H1 (cell line): ENCODE measurements around the gene DPPA5. TPM values are rescaled to one million over a fixed set of nuclear protein-coding genes. Genes with fewer than 3 reads are reported as not detected.

Source experiments
- CTCF ChIA-PET: fragments of 300-600 bp; sonication (Branson Sonifier 250); formaldehyde crosslinking; loops from one replicate; lab custom pipeline; 2021; ENCODE audit not compliant: partially characterized antibody; lab: Charles Lee
- POLR2A ChIA-PET: fragments of 300-600 bp; sonication (Branson Sonifier 250); formaldehyde crosslinking; loops from one replicate; lab custom pipeline; 2021; ENCODE audit warnings: inconsistent platforms; ENCODE audit not compliant: partially characterized antibody; lab: Charles Lee
- DNase-seq, 2 experiments: peaks; one replicate each; pipeline versions ENCODE4 v3.0.0 to v3.0.0-alpha.2; 2010 to 2022; ENCODE audit warnings: low spot score in 2 of 2, low read depth in 1 of 2, mixed read lengths in 1 of 2
- FAIRE-seq: peaks from 2 replicates; lab custom pipeline; 2011; peaks lifted over from hg19 to GRCh38; lab: Jason Lieb, UNC
- H2AFZ ChIP-seq: 2 replicates; pipeline ENCODE4 v1.8.1; 2012; ENCODE audit warnings: low read length, inconsistent platforms
- H2AK5ac ChIP-seq: 2 replicates; pipeline ENCODE4 v1.6.1; 2013; ENCODE audit warnings: low read depth, low read length
- H2BK120ac ChIP-seq: replicated peaks from 2 replicates; pipeline ENCODE3; 2013; ENCODE audit warnings: low read depth, low read length, inconsistent platforms
- H2BK12ac ChIP-seq: 2 replicates; pipeline ENCODE4 v1.6.1; 2013; ENCODE audit warnings: low read depth, low read length
- H2BK15ac ChIP-seq: 2 replicates; pipeline ENCODE4 v1.6.1; 2013; ENCODE audit warnings: low read length
- H2BK20ac ChIP-seq: 2 replicates; pipeline ENCODE4 v1.6.1; 2013; ENCODE audit warnings: low read length
- H2BK5ac ChIP-seq: 2 replicates; pipeline ENCODE4 v1.6.1; 2013; ENCODE audit warnings: low read depth, low read length
- H3K14ac ChIP-seq: 2 replicates; pipeline ENCODE4 v1.6.1; 2013; ENCODE audit warnings: inconsistent platforms; ENCODE audit not compliant: insufficient read length
- H3K18ac ChIP-seq: 2 replicates; pipeline ENCODE4 v1.6.1; 2013; ENCODE audit warnings: low read length; ENCODE audit errors: extremely low read depth
- H3K23ac ChIP-seq: 2 replicates; pipeline ENCODE4 v1.6.1; 2013; ENCODE audit warnings: inconsistent platforms; ENCODE audit not compliant: insufficient read length
- H3K23me2 ChIP-seq: 2 replicates; pipeline ENCODE4 v1.6.1; 2013; ENCODE audit warnings: low read depth, low read length
- H3K27ac ChIP-seq: 2 replicates; pipeline ENCODE4 v1.6.1; 2011; ENCODE audit warnings: low read depth, low read length, inconsistent platforms
- H3K27me3 ChIP-seq, 4 experiments: replicated peaks in 1 of 4; 1 replicate in 1 of 4; 2 replicates in 3 of 4; pipeline versions ENCODE4 v1.6.1 to v1.8.1; 2011 to 2013; ENCODE audit warnings: low read length in 3 of 4, mild to moderate bottlenecking in 3 of 4, inconsistent platforms in 2 of 4, mixed read lengths in 2 of 4, moderate library complexity in 1 of 4; ENCODE audit not compliant: control insufficient read depth in 3 of 4, insufficient read depth in 3 of 4; ENCODE audit errors: extremely low read depth in 1 of 4
- H3K36me3 ChIP-seq, 4 experiments: 2 replicates each; pipeline versions ENCODE4 v1.6.1 to v1.8.1; 2011 to 2013; ENCODE audit warnings: mild to moderate bottlenecking in 4 of 4, low read length in 3 of 4, moderate library complexity in 2 of 4, control low read depth in 1 of 4, inconsistent platforms in 1 of 4; ENCODE audit not compliant: insufficient read depth in 4 of 4, control insufficient read depth in 2 of 4
- H3K4ac ChIP-seq: replicated peaks from 2 replicates; pipeline ENCODE3; 2013; ENCODE audit warnings: low read length, low read depth, mixed read lengths, inconsistent platforms; ENCODE audit not compliant: insufficient read length
- H3K4me1 ChIP-seq, 4 experiments: replicated peaks in 1 of 4; 1 replicate in 1 of 4; 2 replicates in 3 of 4; pipeline versions ENCODE4 v1.6.1 to v1.8.1; 2011 to 2013; ENCODE audit warnings: low read length in 3 of 4, inconsistent platforms in 2 of 4, mixed read lengths in 1 of 4; ENCODE audit not compliant: insufficient read depth in 4 of 4, control insufficient read depth in 3 of 4
- H3K4me2 ChIP-seq, 2 experiments: 2 replicates each; pipeline versions ENCODE4 v1.6.1 to v1.8.1; 2011 to 2013; ENCODE audit warnings: low read depth in 2 of 2, low read length in 2 of 2, control low read depth in 1 of 2, inconsistent platforms in 1 of 2, mild to moderate bottlenecking in 1 of 2; ENCODE audit not compliant: insufficient read depth in 1 of 2
- H3K4me3 ChIP-seq, 4 experiments: fragments of 200-600, 300-600 bp in 1 of 4; sonication (generic), shearing (Covaris generic), sonication (Bioruptor Twin) in 1 of 4; 2 replicates each; pipeline versions ENCODE4 v1.5.1 to v1.8.1; 2011 to 2016; ENCODE audit warnings: low read length in 4 of 4, low read depth in 3 of 4, control low read depth in 2 of 4, inconsistent platforms in 2 of 4, mild to moderate bottlenecking in 2 of 4, mixed read lengths in 1 of 4, moderate library complexity in 1 of 4; ENCODE audit not compliant: insufficient read depth in 2 of 4; ENCODE audit errors: extremely low read depth in 1 of 4
- H3K56ac ChIP-seq: replicated peaks from 2 replicates; pipeline ENCODE3; 2013; ENCODE audit warnings: low read depth, mild to moderate bottlenecking, mixed read lengths, low read length, inconsistent platforms; ENCODE audit not compliant: insufficient read length
- H3K79me1 ChIP-seq: 2 replicates; pipeline ENCODE4 v1.6.1; 2013; ENCODE audit warnings: low read depth, low read length, control low read depth
- H3K79me2 ChIP-seq, 2 experiments: 2 replicates each; pipeline versions ENCODE4 v1.6.1 to v1.8.1; 2012 to 2013; ENCODE audit warnings: low read length in 2 of 2, mild to moderate bottlenecking in 2 of 2, inconsistent platforms in 1 of 2; ENCODE audit not compliant: insufficient read depth in 2 of 2, control insufficient read depth in 1 of 2
- H3K9ac ChIP-seq, 4 experiments: replicated peaks in 1 of 4; 1 replicate in 1 of 4; 2 replicates in 3 of 4; pipeline versions ENCODE4 v1.6.1 to v1.8.1; 2011 to 2013; ENCODE audit warnings: low read depth in 3 of 4, low read length in 3 of 4, control low read depth in 2 of 4, mild to moderate bottlenecking in 2 of 4, moderate library complexity in 2 of 4, inconsistent platforms in 1 of 4; ENCODE audit errors: extremely low read depth in 1 of 4
- H3K9me3 ChIP-seq, 2 experiments: 2 replicates each; pipeline versions ENCODE4 v1.6.1 to v1.8.1; 2012 to 2013; ENCODE audit warnings: mild to moderate bottlenecking in 2 of 2, moderate library complexity in 2 of 2, control low read depth in 1 of 2, inconsistent platforms in 1 of 2, low read depth in 1 of 2, low read length in 1 of 2, mixed read lengths in 1 of 2; ENCODE audit not compliant: insufficient read depth in 2 of 2
- H4K20me1 ChIP-seq, 2 experiments: replicated peaks in 1 of 2; 2 replicates each; pipeline versions ENCODE3 to v1.8.1; 2011 to 2013; ENCODE audit warnings: inconsistent platforms in 2 of 2, low read length in 2 of 2, mild to moderate bottlenecking in 1 of 2; ENCODE audit not compliant: insufficient read depth in 2 of 2, control insufficient read depth in 1 of 2
- H4K5ac ChIP-seq: 2 replicates; pipeline ENCODE4 v1.6.1; 2013; ENCODE audit warnings: low read length, low read depth, mixed read lengths, inconsistent platforms; ENCODE audit not compliant: insufficient read length
- H4K8ac ChIP-seq: 2 replicates; pipeline ENCODE4 v1.8.0; 2013; ENCODE audit warnings: mild to moderate bottlenecking, moderate library complexity, low read length, inconsistent platforms; ENCODE audit not compliant: insufficient read depth; ENCODE audit errors: extremely low read depth
- H4K91ac ChIP-seq: replicated peaks from 2 replicates; pipeline ENCODE3; 2013; ENCODE audit warnings: low read length, mixed read lengths, inconsistent platforms; ENCODE audit not compliant: insufficient read length
- BRCA1 ChIP-seq: IDR thresholded peaks from 2 replicates; pipeline ENCODE4 v1.6.1; 2012; ENCODE audit warnings: low read depth, low read length, improper control_type of control experiment
- CEBPB ChIP-seq: IDR thresholded peaks from 2 replicates; pipeline ENCODE4 v1.6.1; 2012; ENCODE audit warnings: low read depth, low read length
- EZH2 ChIP-seq: fragments of 200-600 bp; sonication (generic); IDR thresholded peaks from 2 replicates; pipeline ENCODE4 v1.7.1; 2012; ENCODE audit warnings: low read depth, mild to moderate bottlenecking, moderate library complexity, low read length, inconsistent platforms; ENCODE audit not compliant: severe bottlenecking
- KDM4A ChIP-seq: IDR thresholded peaks from one replicate; pipeline ENCODE4 v1.7.1; 2012; ENCODE audit warnings: low read depth, mild to moderate bottlenecking, moderate library complexity, low read length, inconsistent platforms; ENCODE audit not compliant: severe bottlenecking
- MAFK ChIP-seq: IDR thresholded peaks from 2 replicates; pipeline ENCODE4 v1.6.1; 2012; ENCODE audit warnings: low read depth, mild to moderate bottlenecking, improper control_type of control experiment, low read length
- PHF8 ChIP-seq: fragments of 200-600 bp; sonication (generic); conservative IDR thresholded peaks from 2 replicates; pipeline ENCODE4 v1.7.1; 2012; ENCODE audit warnings: low read depth, mild to moderate bottlenecking, inconsistent platforms, low read length, moderate library complexity
- SP1 ChIP-seq: IDR thresholded peaks from 2 replicates; pipeline ENCODE4 v1.6.1; 2011; ENCODE audit warnings: low read depth, low read length
- SRF ChIP-seq: IDR thresholded peaks from 2 replicates; pipeline ENCODE4 v1.6.1; 2011; ENCODE audit warnings: mild to moderate bottlenecking, low read depth, low read length, moderate library complexity
- TBP ChIP-seq: IDR thresholded peaks from 2 replicates; pipeline ENCODE4 v1.6.1; 2011; ENCODE audit warnings: low read depth, low read length, improper control_type of control experiment
- TEAD4 ChIP-seq: IDR thresholded peaks from 2 replicates; pipeline ENCODE4 v1.6.1; 2012; ENCODE audit warnings: low read depth, low read length, inconsistent platforms, mixed read lengths
- ZNF274 ChIP-seq: IDR thresholded peaks from 2 replicates; pipeline ENCODE4 v1.7.0; 2012; ENCODE audit warnings: low read length, borderline replicate concordance; ENCODE audit errors: extremely low read depth
- WGBS, 2 experiments: shearing (Covaris generic) in 1 of 2; methylation state at CpG; one replicate each; pipeline versions ENCODE4 v1.1.6 to v1.1.7; 2013 to 2015; ENCODE audit warnings: low lambda C conversion rate in 2 of 2, mixed read lengths in 2 of 2, inconsistent platforms in 1 of 2, low coverage in 1 of 2, missing lambda C conversion rate in 1 of 2; ENCODE audit not compliant: insufficient replicate concordance in 2 of 2, insufficient coverage in 1 of 2, insufficient read length in 1 of 2; ENCODE audit errors: extremely low coverage in 1 of 2, missing lambda C conversion rate in 1 of 2; 5-methylcytosine and 5-hydroxymethylcytosine counted together
- polyA plus RNA-seq, 7 experiments: library from polyadenylated mRNA; depleted of rRNA in 3 of 7; stranded (reverse) in 5 of 7; unstranded in 2 of 7; fragments of >200 nt in 5 of 7; fragments of 200-250 nt in 2 of 7; gene quantifications; 1 replicate in 5 of 7; 2 replicates in 1 of 7; 4 replicates in 1 of 7; pipeline versions ENCODE4 v1.2.1 to v1.2.3, GENCODE V29; 2011 to 2013; ENCODE audit warnings: missing spikeins in 2 of 7, mixed read lengths in 2 of 7
- total RNA-seq: library from RNA; stranded (reverse); fragmentation: NEBNext Ultra II Directional; extraction: Animal tissue kit (Norgen Biotek cat#: 25700); gene quantifications from 2 replicates; pipeline ENCODE4 v1.2.1, GENCODE V29; 2021
- TF ChIP-seq, protein P1 (sequence below): IDR thresholded peaks from 2 replicates; pipeline ENCODE4 v1.6.1; 2011; ENCODE audit warnings: low read length, improper control_type of control experiment
- TF ChIP-seq, protein P2 (sequence below): IDR thresholded peaks from 2 replicates; pipeline ENCODE4 v1.6.1; 2011; ENCODE audit warnings: low read depth, mild to moderate bottlenecking, low read length; ENCODE audit not compliant: insufficient read depth

The DPPA5 gene
- total and polyA plus RNA-seq, 2 of the 8 experiments (the other 6 are each of a cell fraction or from before 2014, with no cell fraction given): 2.0 to 2.9 TPM

DNA sequence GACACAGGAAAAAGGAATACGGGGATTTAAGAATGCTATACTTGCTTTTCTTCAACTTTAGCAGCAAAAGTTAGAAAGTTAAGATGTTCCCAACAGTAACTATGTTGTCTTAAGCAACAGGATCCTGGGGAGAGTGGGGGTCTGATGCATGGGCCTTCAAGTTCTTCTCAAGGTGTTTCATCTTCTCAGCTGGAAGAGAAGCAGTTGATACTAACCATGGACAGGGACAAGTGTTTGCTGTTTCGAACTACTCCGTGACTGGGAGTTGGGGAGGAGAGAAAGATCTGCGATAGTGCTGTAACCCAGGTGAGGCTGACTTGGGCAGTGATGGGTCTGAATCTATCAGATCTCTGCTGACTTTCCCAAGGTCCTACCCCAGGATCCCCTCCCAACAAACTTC lies 14.6 kb upstream of the DPPA5 start:
- Histone ChIP-seq H4K8ac (no peak overlapping the region), H2BK15ac (no peak overlapping the region), H2BK5ac (no peak overlapping the region), H3K14ac (no peak overlapping the region), H3K27ac (no peak overlapping the region), H3K27me3 (no peaks in the 10 kb centered on the region), H3K23me2 (no peaks in the 10 kb centered on the region), H2BK20ac (peak overlapping the region; percentile 40; the same call in 1 of the 2 replicates), H3K79me2 (no peaks in the 10 kb centered on the region), H2AK5ac (no peak overlapping the region), H3K9ac (no peak overlapping the region), H2BK12ac (0 out of 2 replicates have a peak overlapping the region, but pooled peaks have one; percentile 60), H3K4ac (no peak overlapping the region), H3K4me1 (peaks cover 0 to 6% (median 2%) of the 10 kb centered on the region in 4 experiments; a peak in 3 of 7 replicates), H3K56ac (no peak overlapping the region), H3K23ac (no peak overlapping the region), H4K91ac (no peak overlapping the region), H3K4me3 (no peak overlapping the region), H3K4me2 (no peak overlapping the region), H4K5ac (no peak overlapping the region), H2AFZ (0 out of 2 replicates have a peak overlapping the region, but pooled peaks have one; percentile 10), H3K18ac (no peak overlapping the region), H2BK120ac (peak overlapping the region; percentile 59), H3K9me3 (peaks cover 0 to 4% of the 10 kb centered on the region in 2 experiments; a peak in 1 of 4 replicates), H4K20me1 (no peaks in the 10 kb centered on the region), H3K79me1 (no peaks in the 10 kb centered on the region), H3K36me3 (no peaks in the 10 kb centered on the region)
- FAIRE-seq: no peak
- 90% methylated on average over 4 of the region's 4 CpGs; no CpG with 5 or more reads in 1 of the 2 experiments for WGBS, 2 experiments
- ChIA-PET CTCF (interaction anchor here (0.6 to 1.5 kb wide), 2 partner anchors 10 to 20 kb away, joined by 3 to 6 read pairs; no protein-coding TSS in a partner anchor), POLR2A (no interaction called here)
- DNase-seq: no peak
- TF ChIP-seq KDM4A: no peak
- TF ChIP-seq SRF: no peak
- TF ChIP-seq, protein P1, sequence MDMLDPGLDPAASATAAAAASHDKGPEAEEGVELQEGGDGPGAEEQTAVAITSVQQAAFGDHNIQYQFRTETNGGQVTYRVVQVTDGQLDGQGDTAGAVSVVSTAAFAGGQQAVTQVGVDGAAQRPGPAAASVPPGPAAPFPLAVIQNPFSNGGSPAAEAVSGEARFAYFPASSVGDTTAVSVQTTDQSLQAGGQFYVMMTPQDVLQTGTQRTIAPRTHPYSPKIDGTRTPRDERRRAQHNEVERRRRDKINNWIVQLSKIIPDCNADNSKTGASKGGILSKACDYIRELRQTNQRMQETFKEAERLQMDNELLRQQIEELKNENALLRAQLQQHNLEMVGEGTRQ: no peak
- no peak for TF ChIP-seq MAFK
- TF ChIP-seq BRCA1: no peak
- TF ChIP-seq PHF8: no peak
- no peak for TF ChIP-seq TEAD4
- no peak for TF ChIP-seq EZH2
- TF ChIP-seq ZNF274: no peak
- TF ChIP-seq CEBPB: no peak
- no peak for TF ChIP-seq TBP
- TF ChIP-seq, protein P2, sequence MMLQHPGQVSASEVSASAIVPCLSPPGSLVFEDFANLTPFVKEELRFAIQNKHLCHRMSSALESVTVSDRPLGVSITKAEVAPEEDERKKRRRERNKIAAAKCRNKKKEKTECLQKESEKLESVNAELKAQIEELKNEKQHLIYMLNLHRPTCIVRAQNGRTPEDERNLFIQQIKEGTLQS: no peak
- no peak for TF ChIP-seq SP1
